CD4-positive, alpha-beta T cell (primary cell): ENCODE results near the gene BIN2. TPM values are rescaled to one million over a fixed set of nuclear protein-coding genes. Genes with fewer than 3 reads are reported as not detected.

Source experiments
- ATAC-seq: fragments of 200-7000 bp; cut with Tn5 transposase; one replicate; pipeline ENCODE4 v1.10.0; 2022; ENCODE audit warnings: mild to moderate bottlenecking; ENCODE audit not compliant: poor library complexity
- CTCF ChIA-PET: fragments of 350-600 bp; sonication (Branson Sonifier 250); formaldehyde crosslinking; loops from one replicate; lab custom pipeline; 2021; ENCODE audit warnings: antibody characterized with exemption, inconsistent platforms; lab: Charles Lee
- POLR2A ChIA-PET: fragments of 350-600 bp; sonication (Branson Sonifier 250); formaldehyde crosslinking; loops from one replicate; lab custom pipeline; 2021; ENCODE audit warnings: antibody characterized with exemption, inconsistent platforms; lab: Charles Lee
- DNase-seq, 14 experiments: peaks; one replicate each; pipeline ENCODE4 v3.0.0-alpha.2; 2013 to 2020; ENCODE audit warnings: mixed read lengths in 2 of 14
- H3K27ac ChIP-seq, 2 donors: one replicate each; pipeline versions ENCODE4 v1.5.1 to v1.7.0; 2013; ENCODE audit warnings: low read length in 2 of 2, low read depth in 1 of 2, mild to moderate bottlenecking in 1 of 2
- H3K27me3 ChIP-seq, 2 experiments: 1 replicate in 1 of 2; 2 replicates in 1 of 2; pipeline versions ENCODE4 v1.6.1 to v1.7.0; 2013; ENCODE audit warnings: low read length in 2 of 2, control low read depth in 1 of 2, mild to moderate bottlenecking in 1 of 2, moderate library complexity in 1 of 2; ENCODE audit not compliant: insufficient read depth in 2 of 2, control insufficient read depth in 1 of 2
- H3K36me3 ChIP-seq: one replicate; pipeline ENCODE4 v1.6.1; 2013; ENCODE audit warnings: low read length, control low read depth; ENCODE audit not compliant: insufficient read depth
- H3K4me1 ChIP-seq: one replicate; pipeline ENCODE4 v1.6.1; 2013; ENCODE audit warnings: low read length, control low read depth; ENCODE audit not compliant: insufficient read depth
- H3K4me3 ChIP-seq: one replicate; pipeline ENCODE4 v1.5.1; 2013; ENCODE audit warnings: mild to moderate bottlenecking, low read length, moderate library complexity
- H3K9me3 ChIP-seq, 2 experiments: 1 replicate in 1 of 2; 2 replicates in 1 of 2; pipeline versions ENCODE4 v1.6.1 to v1.7.0; 2013; ENCODE audit warnings: low read length in 2 of 2, mild to moderate bottlenecking in 2 of 2, control low read depth in 1 of 2, moderate library complexity in 1 of 2; ENCODE audit not compliant: control insufficient read depth in 1 of 2, insufficient read depth in 1 of 2
- H3K27ac Mint-ChIP-seq: one replicate; pipeline ENCODE4 v1.8.0; 2020; ENCODE audit warnings: mixed read lengths
- H3K27me3 Mint-ChIP-seq: one replicate; pipeline ENCODE4 v1.8.0; 2021; ENCODE audit warnings: mixed read lengths
- H3K36me3 Mint-ChIP-seq: one replicate; pipeline ENCODE4 v1.8.0; 2021; ENCODE audit warnings: low read depth, mixed read lengths
- H3K4me1 Mint-ChIP-seq: one replicate; pipeline ENCODE4 v1.8.0; 2021; ENCODE audit warnings: low read depth, mixed read lengths
- H3K4me3 Mint-ChIP-seq: one replicate; pipeline ENCODE4 v1.8.0; 2020; ENCODE audit warnings: mild to moderate bottlenecking, mixed read lengths
- H3K9me3 Mint-ChIP-seq: one replicate; pipeline ENCODE4 v1.8.0; 2020; ENCODE audit warnings: mixed read lengths
- CTCF ChIP-seq: fragments of 200-600 bp; IDR thresholded peaks from one replicate; pipeline ENCODE4 v1.8.0; 2022; ENCODE audit warnings: antibody characterized with exemption, mild to moderate bottlenecking
- intact Hi-C, 2 experiments: fragments of 100-400 bp; cut with DNase I in 1 of 2; cut with micrococcal nuclease in 1 of 2; formaldehyde crosslinking; loops; one replicate each; pipeline versions ENCODE4 v1.15.1 to v1.9.0; 2023 to 2025; cut with DNase I, micrococcal nuclease
- total RNA-seq, 174 experiments: library from RNA in 2 of 174; stranded (reverse) in 2 of 174; gene quantifications; one replicate each; pipeline ENCODE4 v1.2.3 and lab custom pipeline; 2021 to 2026

BIN2 gene
- total RNA-seq, 2 experiments from 2014 or later = 127 to 138 TPM

GRCh38 chr12:51348116-51348515, 24.1 kb upstream of the BIN2 start:
- Mint-ChIP-seq H3K9me3 (no peaks in the 10 kb centered on the region), H3K27ac (no peak overlapping the region), H3K27me3 (no peaks in the 10 kb centered on the region), H3K4me1 (peaks cover 10% of the 10 kb centered on the region), H3K36me3 (no peaks in the 10 kb centered on the region), H3K4me3 (no peak overlapping the region)
- Histone ChIP-seq H3K9me3 (no peaks in the 10 kb centered on the region), H3K27me3 (no peaks in the 10 kb centered on the region), H3K27ac (no peak overlapping the region), H3K4me1 (peaks cover 5% of the 10 kb centered on the region), H3K4me3 (no peak overlapping the region), H3K36me3 (no peaks in the 10 kb centered on the region)
- ChIA-PET POLR2A (no interaction called here), CTCF (no interaction called here)
- intact Hi-C loops = loop anchor here in 1 of 2 experiments (10.0 kb wide), 1 partner anchor 583 kb away; the partner anchor contains the start of gene ATF1
- ATAC-seq (no peak), DNase-seq (no peak)
- no peak for TF ChIP-seq CTCF

GRCh38 chr12:51346581-51346980, 22.6 kb upstream of the BIN2 start, which contains the start of gene CELA1:
Gene CELA1, minus strand, starts transcription at chr12:51346679. Its CDS starts 41 bp downstream, at chr12:51346638.
- no peak within 1 kb of the TSS for H3K4me3 Mint-ChIP-seq
- no peak for DNase-seq
- Histone ChIP-seq H3K27ac (no peak within 1 kb of the TSS), H3K36me3 (no peaks in the 10 kb centered on the region), H3K9me3 (no peaks in the 10 kb centered on the region), H3K4me1 (peaks cover under 1% of the 10 kb centered on the region), H3K27me3 (no peaks in the 10 kb centered on the region), H3K4me3 (no peak within 1 kb of the TSS)
- no peaks in the 10 kb centered on the region for H3K36me3 Mint-ChIP-seq
- H3K27ac Mint-ChIP-seq = no peak within 1 kb of the TSS
- no peaks in the 10 kb centered on the region for H3K27me3 Mint-ChIP-seq
- ATAC-seq = no peak
- no peak for TF ChIP-seq CTCF
- ChIA-PET POLR2A (no interaction called here), CTCF (no interaction called here)
- H3K4me1 Mint-ChIP-seq = peaks cover 6% of the 10 kb centered on the region
- intact Hi-C loops = loop anchor here in 1 of 2 experiments (10.0 kb wide), 1 partner anchor 582 kb away; the partner anchor contains the start of gene ATF1
- no peaks in the 10 kb centered on the region for H3K9me3 Mint-ChIP-seq

DNA sequence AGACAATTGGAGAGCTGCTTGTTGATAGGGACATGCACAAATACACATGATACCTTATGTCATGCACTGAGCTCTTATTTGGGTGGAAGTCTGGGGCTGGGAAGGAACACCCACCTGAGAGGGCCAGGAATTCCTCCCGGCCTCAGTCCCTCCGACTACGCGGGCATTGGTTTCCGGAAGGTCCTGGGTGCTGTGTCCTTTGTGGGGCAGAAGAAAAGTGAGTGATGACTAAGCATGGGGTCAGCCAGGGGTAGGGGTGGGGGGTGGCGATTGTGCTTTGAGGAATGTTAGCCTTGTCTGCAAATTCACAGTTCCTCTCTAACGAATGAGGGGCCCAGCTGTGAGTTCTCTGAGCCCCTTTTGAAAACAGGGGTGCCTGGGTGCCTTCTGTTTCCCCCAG, 21.7 kb upstream of the BIN2 start:
- no peak for DNase-seq
- ATAC-seq = no peak
- Mint-ChIP-seq H3K4me1 (peaks cover 11% of the 10 kb centered on the region), H3K36me3 (no peaks in the 10 kb centered on the region), H3K4me3 (no peak overlapping the region), H3K9me3 (no peaks in the 10 kb centered on the region), H3K27ac (no peak overlapping the region), H3K27me3 (no peaks in the 10 kb centered on the region)
- H3K4me1 ChIP-seq = peaks cover 9% of the 10 kb centered on the region
- no peak overlapping the region for H3K4me3 ChIP-seq
- H3K27me3 ChIP-seq = no peaks in the 10 kb centered on the region
- ChIA-PET CTCF (no interaction called here), POLR2A (interaction anchor here (0.6 to 1.9 kb wide), 2 partner anchors 27 to 149 kb away, joined by 3 to 6 read pairs; no protein-coding TSS in a partner anchor)
- H3K9me3 ChIP-seq = no peaks in the 10 kb centered on the region
- no peaks in the 10 kb centered on the region for H3K36me3 ChIP-seq
- no peak overlapping the region for H3K27ac ChIP-seq
- intact Hi-C loops = loop anchor here in 1 of 2 experiments (10.0 kb wide), 1 partner anchor 581 kb away; the partner anchor contains the start of gene ATF1
- no peak for TF ChIP-seq CTCF
